HG02884 (cell line): Measurements from ENCODE around the gene STAT5A.

Source experiments
- ATAC-seq: cut with Tn5 transposase; IDR thresholded peaks from one replicate; pipeline ENCODE4 v1.9.1; 2021; ENCODE audit warnings: mild to moderate bottlenecking, moderate library complexity; ENCODE audit not compliant: unreplicated experiment

The STAT5A gene

GRCh38 chr17:42322382-42323267 lies 34.3 kb downstream of the STAT5A start:
- ATAC-seq = no peak

GRCh38 chr17:42323268-42323773 lies 35.0 kb downstream of the STAT5A start:
- no peak for ATAC-seq

GRCh38 chr17:42325026-42325425 lies 36.7 kb downstream of the STAT5A start:
- ATAC-seq = no peak

- ATAC-seq = no peak
Measured at GRCh38 chr17:42329025-42329976, 41.0 kb downstream of the STAT5A start.

- ATAC-seq = no peak
Measured at GRCh38 chr17:42333053-42333452, 44.8 kb downstream of the STAT5A start.

- ATAC-seq = no peak
Measured at GRCh38 chr17:42334677-42335076, 46.4 kb downstream of the STAT5A start.

- no peak for ATAC-seq
Measured at GRCh38 chr17:42337442-42337841, 49.1 kb downstream of the STAT5A start.

GRCh38 chr17:42338427-42338985 lies 50.2 kb downstream of the STAT5A start:
- no peak for ATAC-seq

- no peak for ATAC-seq
Measured at GRCh38 chr17:42339221-42339620, 50.9 kb downstream of the STAT5A start.

GRCh38 chr17:42340691-42341127 lies 52.4 kb downstream of the STAT5A start:
- ATAC-seq = no peak

GRCh38 chr17:42341568-42341967 lies 53.3 kb downstream of the STAT5A start:
- ATAC-seq = no peak

- no peak for ATAC-seq
Measured at GRCh38 chr17:42342242-42343008, 54.1 kb downstream of the STAT5A start.

- no peak for ATAC-seq
Measured at GRCh38 chr17:42345396-42346073, 57.2 kb downstream of the STAT5A start.

GRCh38 chr17:42346481-42346880 lies 58.2 kb downstream of the STAT5A start:
- ATAC-seq = no peak

- no peak for ATAC-seq
Measured at GRCh38 chr17:42347198-42347597, 58.9 kb downstream of the STAT5A start.

GRCh38 chr17:42347606-42348005 lies 59.3 kb downstream of the STAT5A start:
- no peak for ATAC-seq

- ATAC-seq = no peak
Measured at GRCh38 chr17:42348104-42348503, 59.8 kb downstream of the STAT5A start.

GRCh38 chr17:42354956-42355843 lies 66.9 kb downstream of the STAT5A start:
- ATAC-seq = no peak

- no peak for ATAC-seq
Measured at GRCh38 chr17:42358434-42358833, 70.1 kb downstream of the STAT5A start.
